HEK293 (cell line): Measurements from ENCODE around the gene ADCYAP1R1.
"Not testable (repeated sequence)": the region's sequence is repeated elsewhere in the genome, so short reads cannot be mapped to it uniquely, and the experiment has no call there.

ENCODE experiments used
- CTCF ChIA-PET: fragments of 350-600 bp; formaldehyde crosslinking; extraction: SDS; loops from one replicate; lab custom pipeline; 2021; ENCODE audit warnings: antibody characterized with exemption; lab: Yijun Ruan, JAX
- POLR2A ChIA-PET: fragments of 300-600 bp; formaldehyde crosslinking; extraction: SDS; loops from one replicate; lab custom pipeline; 2020; ENCODE audit warnings: antibody characterized with exemption, inconsistent platforms; lab: Yijun Ruan, JAX
- H3K27ac ChIP-seq: fragments of 200-500 bp; sonication (Bioruptor generic); 2 replicates; pipeline ENCODE4 v1.5.1; 2014; ENCODE audit warnings: low read depth, low read length, control low read depth, inconsistent platforms; ENCODE audit errors: extremely low read depth
- H3K36me3 ChIP-seq, 2 experiments: fragments of 200-500 bp in 1 of 2; sonication (Bioruptor generic) in 1 of 2; 1 replicate in 1 of 2; 2 replicates in 1 of 2; pipeline ENCODE4 v1.5.1; 2014 to 2017; ENCODE audit warnings: inconsistent platforms in 2 of 2, low read length in 2 of 2; ENCODE audit not compliant: control insufficient read depth in 2 of 2, insufficient read depth in 1 of 2
- H3K4me1 ChIP-seq: fragments of 200-500 bp; sonication (Bioruptor generic); 2 replicates; pipeline ENCODE4 v1.5.1; 2014; ENCODE audit warnings: mild to moderate bottlenecking, low read length, inconsistent platforms; ENCODE audit not compliant: control insufficient read depth, insufficient read depth
- H3K4me3 ChIP-seq: 2 replicates; pipeline ENCODE4 v1.5.1; 2011; ENCODE audit warnings: low read depth, mild to moderate bottlenecking, control low read depth, low read length, moderate library complexity
- H3K9me3 ChIP-seq: fragments of 200-500 bp; sonication (Bioruptor generic); 2 replicates; pipeline ENCODE4 v1.5.1; 2014; ENCODE audit warnings: low read depth, low read length, inconsistent platforms; ENCODE audit not compliant: control insufficient read depth, insufficient read depth
- ATF2 ChIP-seq: fragments of 450-650 bp; formaldehyde crosslinking; IDR thresholded peaks from 2 replicates; pipeline ENCODE4 v1.5.1; 2016; ENCODE audit warnings: missing biosample characterization, missing genetic modification characterization, low read depth
- INSM2 ChIP-seq: fragments of 450-650 bp; formaldehyde crosslinking; IDR thresholded peaks from 2 replicates; pipeline ENCODE4 v1.5.1; 2016; ENCODE audit warnings: missing biosample characterization, missing genetic modification characterization
- PATZ1 ChIP-seq: fragments of 450-650 bp; formaldehyde crosslinking; IDR thresholded peaks from 2 replicates; pipeline ENCODE4 v1.5.1; 2016; ENCODE audit warnings: missing biosample characterization, missing genetic modification characterization
- YY1 ChIP-seq: fragments of 450-650 bp; formaldehyde crosslinking; IDR thresholded peaks from 2 replicates; pipeline ENCODE4 v1.5.1; 2018; ENCODE audit warnings: missing biosample characterization, missing genetic modification characterization
- ZBTB48 ChIP-seq: fragments of 450-650 bp; formaldehyde crosslinking; IDR thresholded peaks from 2 replicates; pipeline ENCODE4 v1.5.1; 2016; ENCODE audit warnings: missing biosample characterization, missing genetic modification characterization
- ZFP37 ChIP-seq: fragments of 450-650 bp; formaldehyde crosslinking; IDR thresholded peaks from 2 replicates; pipeline ENCODE4 v1.5.1; 2016; ENCODE audit warnings: missing biosample characterization, missing genetic modification characterization
- ZNF184 ChIP-seq: fragments of 450-650 bp; IDR thresholded peaks from 2 replicates; pipeline ENCODE4 v1.5.1; 2018; ENCODE audit warnings: missing biosample characterization, mild to moderate bottlenecking, missing genetic modification characterization
- ZNF2 ChIP-seq: fragments of 450-650 bp; formaldehyde crosslinking; IDR thresholded peaks from 2 replicates; pipeline ENCODE4 v1.5.1; 2016; ENCODE audit warnings: missing biosample characterization, missing genetic modification characterization
- ZNF398 ChIP-seq: fragments of 450-650 bp; formaldehyde crosslinking; IDR thresholded peaks from 2 replicates; pipeline ENCODE4 v1.5.1; 2017; ENCODE audit warnings: missing biosample characterization, missing genetic modification characterization
- ZNF791 ChIP-seq: fragments of 450-650 bp; formaldehyde crosslinking; IDR thresholded peaks from 2 replicates; pipeline ENCODE4 v1.5.1; 2016; ENCODE audit warnings: missing biosample characterization, missing genetic modification characterization
- TF ChIP-seq, protein P1 (sequence below): fragments of 450-650 bp; formaldehyde crosslinking; IDR thresholded peaks from 2 replicates; pipeline ENCODE4 v1.5.1; 2016; ENCODE audit warnings: missing biosample characterization, missing genetic modification characterization

Gene ADCYAP1R1

DNA sequence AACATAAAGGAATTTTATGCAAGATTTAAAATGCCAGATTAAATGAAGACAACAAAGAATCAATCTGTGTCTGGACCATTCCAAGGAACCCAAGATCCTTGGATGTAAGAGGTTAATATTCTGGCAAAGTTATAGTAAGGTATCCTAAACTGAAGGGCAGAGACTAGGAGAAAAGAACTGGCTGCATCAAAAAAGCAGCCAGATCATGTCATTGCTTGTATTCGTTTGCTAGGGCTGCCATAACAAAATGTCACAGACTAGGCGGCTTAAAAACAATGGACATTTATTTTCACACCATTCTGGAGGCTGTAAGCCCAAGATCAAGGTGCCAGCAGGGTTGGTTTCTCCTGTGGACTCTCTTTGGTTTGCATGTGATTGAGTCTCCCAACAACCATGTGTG lies 99.7 kb downstream of the ADCYAP1R1 start (continued):
- TF ChIP-seq ATF2 (tag by site-specific recombination) (no peak), ZNF2 (tag by site-specific recombination) (no peak), YY1 (tag by site-specific recombination) (no peak), ZNF398 (tag by site-specific recombination) (no peak), PATZ1 (no peak), ZFP37 (tag by site-specific recombination) (no peak), INSM2 (no peak), ZNF791 (no peak)
- TF ChIP-seq, protein P1, sequence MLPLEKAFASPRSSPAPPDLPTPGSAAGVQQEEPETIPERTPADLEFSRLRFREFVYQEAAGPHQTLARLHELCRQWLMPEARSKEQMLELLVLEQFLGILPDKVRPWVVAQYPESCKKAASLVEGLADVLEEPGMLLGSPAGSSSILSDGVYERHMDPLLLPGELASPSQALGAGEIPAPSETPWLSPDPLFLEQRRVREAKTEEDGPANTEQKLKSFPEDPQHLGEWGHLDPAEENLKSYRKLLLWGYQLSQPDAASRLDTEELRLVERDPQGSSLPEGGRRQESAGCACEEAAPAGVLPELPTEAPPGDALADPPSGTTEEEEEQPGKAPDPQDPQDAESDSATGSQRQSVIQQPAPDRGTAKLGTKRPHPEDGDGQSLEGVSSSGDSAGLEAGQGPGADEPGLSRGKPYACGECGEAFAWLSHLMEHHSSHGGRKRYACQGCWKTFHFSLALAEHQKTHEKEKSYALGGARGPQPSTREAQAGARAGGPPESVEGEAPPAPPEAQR (tag by site-specific recombination), result no peak

GRCh38 chr7:31153318-31153717 lies 101.2 kb downstream of the ADCYAP1R1 start:
- H3K4me1 ChIP-seq, H3K27ac ChIP-seq, POLR2A ChIA-PET, H3K36me3 ChIP-seq, H3K4me3 ChIP-seq, H3K9me3 ChIP-seq: not testable (repeated sequence)
- CTCF ChIA-PET, result interaction anchor here (0.7 kb wide), 1 partner anchor 175 kb away, joined by 4 read pairs; no protein-coding TSS in a partner anchor

DNA sequence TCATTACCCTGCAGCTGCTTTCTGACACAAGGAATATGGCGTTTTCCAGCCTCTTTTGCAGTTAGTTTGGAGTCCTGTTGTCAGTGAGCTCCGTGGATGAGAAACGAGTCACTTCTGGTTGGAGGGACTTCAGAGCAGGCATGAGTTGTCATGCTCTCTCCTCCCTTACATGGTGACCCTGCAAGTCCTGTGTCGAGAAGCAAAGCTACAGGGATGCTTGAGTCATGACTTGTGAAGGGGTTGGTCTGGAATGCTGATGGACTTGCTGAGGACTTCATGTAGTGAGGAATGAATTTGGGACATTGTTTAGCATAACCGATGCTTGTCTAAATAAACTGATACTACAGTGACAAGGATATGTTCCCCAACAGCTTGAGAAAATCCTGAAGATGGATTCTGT lies 108.8 kb downstream of the ADCYAP1R1 start:
- H3K27ac ChIP-seq, result no peak overlapping the region
- ChIA-PET POLR2A (no interaction called here), CTCF (interaction anchor here (1.1 to 1.2 kb wide), 2 partner anchors 27 to 177 kb away, joined by 3 to 5 read pairs; no protein-coding TSS in a partner anchor)
- no peaks in the 10 kb centered on the region for H3K36me3 ChIP-seq
- H3K4me1 ChIP-seq, result no peaks in the 10 kb centered on the region
- no peaks in the 10 kb centered on the region for H3K9me3 ChIP-seq
- TF ChIP-seq ZNF184 (tag by site-specific recombination), result no peak
- TF ChIP-seq ZBTB48, result no peak
- no peak overlapping the region for H3K4me3 ChIP-seq
